CD4-positive, alpha-beta T cell treated with Interleukin-10 for 1 hour (primary cell): ENCODE data around the gene CFAP45.

ENCODE experiments used
- DNase-seq: peaks from one replicate; pipeline ENCODE4 v3.0.0-alpha.2; 2020

Gene CFAP45

GRCh38 chr1:159900086-159900680 lies at the start of gene CFAP45:
TSS of gene CFAP45 (minus strand) at chr1:159900165. CDS start at chr1:159900098, 67 bp downstream.
- DNase-seq, result peak; percentile 57

GRCh38 chr1:159949123-159949522 lies 49.2 kb upstream of the CFAP45 start:
- DNase-seq, result no peak

GRCh38 chr1:159947942-159948341 lies 48.0 kb upstream of the CFAP45 start:
- no peak for DNase-seq

- no peak for DNase-seq
These were observed 46.5 kb upstream of the CFAP45 start for GRCh38 chr1:159946242-159947187.

- peak; percentile 81 for DNase-seq
These were observed 45.7 kb upstream of the CFAP45 start, which contains the start of gene IGSF9 for GRCh38 chr1:159945483-159946241. TSS of gene IGSF9 (minus strand) at chr1:159945613. CDS start at chr1:159943454, 2,159 bp downstream.

GRCh38 chr1:159944623-159945455 lies 44.9 kb upstream of the CFAP45 start:
- no peak for DNase-seq

GRCh38 chr1:159943908-159944622 lies 44.1 kb upstream of the CFAP45 start:
- no peak for DNase-seq

- no peak for DNase-seq
These were observed 43.3 kb upstream of the CFAP45 start for GRCh38 chr1:159943278-159943640.

GRCh38 chr1:159942632-159943277 lies 42.8 kb upstream of the CFAP45 start:
- DNase-seq, result no peak

- DNase-seq, result no peak
These were observed 41.9 kb upstream of the CFAP45 start for GRCh38 chr1:159941591-159942560.

- no peak for DNase-seq
These were observed 41.2 kb upstream of the CFAP45 start for GRCh38 chr1:159941141-159941540.

GRCh38 chr1:159940006-159940620 lies 40.1 kb upstream of the CFAP45 start:
- no peak for DNase-seq

GRCh38 chr1:159939678-159940002 lies 39.7 kb upstream of the CFAP45 start:
- no peak for DNase-seq

GRCh38 chr1:159938905-159939677 lies 39.1 kb upstream of the CFAP45 start:
- no peak for DNase-seq

GRCh38 chr1:159938211-159938852 lies 38.4 kb upstream of the CFAP45 start:
- no peak for DNase-seq

GRCh38 chr1:159937054-159937750 lies 37.2 kb upstream of the CFAP45 start:
- no peak for DNase-seq

- peak; percentile 82 for DNase-seq
These were observed 36.4 kb upstream of the CFAP45 start for GRCh38 chr1:159936273-159936904.
